GM23338 (cell line): ENCODE results near the gene CSF2.

ENCODE experiments used
- CTCF ChIP-seq, 2 experiments: fragments of 200-600 bp in 1 of 2; sonication (generic) in 1 of 2; conservative IDR thresholded peaks; 2 replicates each; pipeline versions ENCODE4 v1.5.1 to v1.6.1; 2016 to 2017; ENCODE audit warnings: antibody characterized with exemption in 2 of 2, low read depth in 2 of 2, mild to moderate bottlenecking in 2 of 2, moderate library complexity in 1 of 2
- EZH2 ChIP-seq: fragments of 200-600 bp; sonication (generic); IDR thresholded peaks from one replicate; pipeline ENCODE4 v1.8.0; 2017; ENCODE audit warnings: antibody characterized with exemption, mild to moderate bottlenecking, low read depth; ENCODE audit not compliant: unreplicated experiment
- EZH2phosphoT487 ChIP-seq: fragments of 200-600 bp; sonication (generic); IDR thresholded peaks from one replicate; pipeline ENCODE4 v1.8.1; 2018; ENCODE audit warnings: antibody characterized with exemption; ENCODE audit not compliant: unreplicated experiment
- JUNB ChIP-seq: IDR thresholded peaks from one replicate; pipeline ENCODE4 v1.6.1; 2016; ENCODE audit warnings: antibody characterized with exemption; ENCODE audit not compliant: unreplicated experiment
- POLR2AphosphoS5 ChIP-seq: IDR thresholded peaks from 2 replicates; pipeline ENCODE4 v1.6.1; 2016; ENCODE audit warnings: antibody characterized with exemption, low read depth
- REST ChIP-seq: IDR thresholded peaks from one replicate; pipeline ENCODE4 v1.6.1; 2018; ENCODE audit warnings: antibody characterized with exemption; ENCODE audit not compliant: unreplicated experiment
- ZNF331 ChIP-seq: fragments of 250-450 bp; sonication (Bioruptor Pico); IDR thresholded peaks from 2 replicates; pipeline ENCODE4 v1.5.0; 2020; ENCODE audit warnings: low read depth, mild to moderate bottlenecking, moderate library complexity

- no peak for TF ChIP-seq CTCF (conservative IDR thresholded peaks at IDR 0.05; ENCODE audit: low read depth in 2 of 2)
- no peak for TF ChIP-seq EZH2phosphoT487
- TF ChIP-seq POLR2AphosphoS5, result no peak
- TF ChIP-seq REST, result no peak
- no peak for TF ChIP-seq EZH2
- no peak for TF ChIP-seq JUNB
- no peak for TF ChIP-seq ZNF331 (CRISPR knock-in tag)
Measured at GRCh38 chr5:132037353-132037752, 36.2 kb upstream of the CSF2 start.
